ENCODE measurements around the gene SLIT2.

- TF ChIP-seq CTCF (IDR thresholded peaks at IDR 0.05): no peak
- no peak for TF ChIP-seq POLR2A (IDR thresholded peaks at IDR 0.05)
- TF ChIP-seq POLR2AphosphoS5 (IDR thresholded peaks at IDR 0.05): no peak
- TF ChIP-seq EP300 (IDR thresholded peaks at IDR 0.05): no peak
Observed at GRCh38 chr4:20255823-20256222, 4.1 kb downstream of the SLIT2 start.
